Thyroid gland (tissue), 4 donors: Measurements from ENCODE around the gene LMO1. TPM values are rescaled to one million over a fixed set of nuclear protein-coding genes. Genes with fewer than 3 reads are reported as not detected.

Experiments used
- DNase-seq, 2 donors: peaks; one replicate each; pipeline ENCODE4 v3.0.0-alpha.2; 2019
- H3K27ac ChIP-seq, 3 donors: fragments of 200-600 bp; sonication (generic); 1 replicate in 2 of 3; 2 replicates in 1 of 3; pipeline ENCODE4 v1.5.1; 2016 to 2019; ENCODE audit warnings: mild to moderate bottlenecking in 1 of 3, moderate library complexity in 1 of 3
- H3K27me3 ChIP-seq: fragments of 200-600 bp; sonication (generic); one replicate; pipeline ENCODE4 v1.5.1; 2019
- H3K36me3 ChIP-seq, 2 donors: fragments of 200-600 bp; sonication (generic); one replicate each; pipeline ENCODE4 v1.5.1; 2016 to 2019
- H3K4me1 ChIP-seq, 2 donors: fragments of 200-600 bp; sonication (generic); one replicate each; pipeline ENCODE4 v1.5.1; 2017 to 2019
- H3K4me3 ChIP-seq, 3 donors: fragments of 200-600 bp; sonication (generic); replicated peaks in 1 of 3; 1 replicate in 2 of 3; 2 replicates in 1 of 3; pipeline ENCODE4 v1.5.1; 2016; ENCODE audit warnings: mild to moderate bottlenecking in 1 of 3
- H3K9me3 ChIP-seq: fragments of 200-600 bp; sonication (generic); one replicate; pipeline ENCODE4 v1.5.1; 2017
- CTCF ChIP-seq, 6 experiments: fragments of 200-600 bp in 3 of 6; fragments of 450-650 bp in 3 of 6; sonication (generic) in 3 of 6; IDR thresholded peaks; one replicate each; pipeline ENCODE4 v1.5.1; 2016 to 2019; ENCODE audit warnings: antibody characterized with exemption in 6 of 6, mild to moderate bottlenecking in 2 of 6, inconsistent platforms in 1 of 6, moderate library complexity in 1 of 6
- POLR2A ChIP-seq, 2 donors: fragments of 450-650 bp; IDR thresholded peaks; one replicate each; pipeline ENCODE4 v1.6.1; 2017; ENCODE audit warnings: antibody characterized with exemption in 2 of 2, mild to moderate bottlenecking in 2 of 2, moderate library complexity in 1 of 2
- WGBS, 2 donors: methylation state at CpG; one replicate each; pipeline ENCODE4 v1.1.5; 2017; 5-methylcytosine and 5-hydroxymethylcytosine counted together
- intact Hi-C: fragments of 100-400 bp; cut with DNase I; formaldehyde crosslinking; loops from one replicate; pipeline ENCODE4 v1.15.1; 2023
- total RNA-seq, 4 donors: library from RNA; depleted of rRNA; stranded (reverse); fragments of >200 nt; gene quantifications; one replicate each; pipeline ENCODE4 v1.2.3, GENCODE V29; 2016

Gene LMO1
- total RNA-seq, 4 donors from 2014 or later, result 0.59 TPM; not detected in 3

GRCh38 chr11:8309311-8309710, 45.6 kb upstream of the LMO1 start:
- Histone ChIP-seq H3K9me3 (no peaks in the 10 kb centered on the region), H3K27me3 (no peaks in the 10 kb centered on the region), H3K27ac (no peak overlapping the region), H3K4me3 (no peak overlapping the region), H3K36me3 (no peaks in the 10 kb centered on the region), H3K4me1 (no peaks in the 10 kb centered on the region)
- DNase-seq, result no peak
- TF ChIP-seq CTCF (IDR thresholded peaks at IDR 0.05) (no peak), POLR2A (IDR thresholded peaks at IDR 0.05) (no peak)
- intact Hi-C loops, result no loop called here
- WGBS, 2 donors, result 88 to 91% methylated on average over 9 of the region's 9 CpGs

GRCh38 chr11:8307601-8308000, 43.9 kb upstream of the LMO1 start:
- Histone ChIP-seq H3K27me3 (no peaks in the 10 kb centered on the region), H3K4me3 (no peak overlapping the region), H3K4me1 (no peaks in the 10 kb centered on the region), H3K36me3 (no peaks in the 10 kb centered on the region), H3K27ac (no peak overlapping the region), H3K9me3 (no peaks in the 10 kb centered on the region)
- TF ChIP-seq POLR2A (IDR thresholded peaks at IDR 0.05), result no peak
- TF ChIP-seq CTCF (IDR thresholded peaks at IDR 0.05), result no peak
- intact Hi-C loops, result no loop called here
- no peak for DNase-seq
- WGBS, 2 donors, result 82 to 91% methylated on average over 8 of the region's 8 CpGs

- 82 to 87% methylated on average over 2 of the region's 2 CpGs for WGBS, 2 donors
Measured at GRCh38 chr11:8301622-8302021, 37.9 kb upstream of the LMO1 start.

GRCh38 chr11:8298801-8299786, 35.4 kb upstream of the LMO1 start:
- DNase-seq, result no peak
- intact Hi-C loops, result no loop called here
- H3K4me1 ChIP-seq, result no peaks in the 10 kb centered on the region
- TF ChIP-seq POLR2A (IDR thresholded peaks at IDR 0.05) (no peak), CTCF (IDR thresholded peaks at IDR 0.05) (no peak)
- H3K36me3 ChIP-seq, result no peaks in the 10 kb centered on the region
- H3K4me3 ChIP-seq, result no peak overlapping the region
- WGBS, 2 donors, result 84 to 85% methylated on average over 13 of the region's 13 CpGs
- H3K27ac ChIP-seq, result no peak overlapping the region
- H3K9me3 ChIP-seq, result no peaks in the 10 kb centered on the region
- H3K27me3 ChIP-seq, result no peaks in the 10 kb centered on the region

More at GRCh38 chr11:8301622-8302021, 37.9 kb upstream of the LMO1 start:
- no peak for TF ChIP-seq POLR2A (IDR thresholded peaks at IDR 0.05)
- Histone ChIP-seq H3K27ac (no peak overlapping the region), H3K9me3 (no peaks in the 10 kb centered on the region), H3K36me3 (no peaks in the 10 kb centered on the region), H3K27me3 (no peaks in the 10 kb centered on the region), H3K4me3 (no peak overlapping the region), H3K4me1 (no peaks in the 10 kb centered on the region)
- DNase-seq, result no peak
- intact Hi-C loops, result no loop called here

- Histone ChIP-seq H3K27me3 (no peaks in the 10 kb centered on the region), H3K27ac (no peak overlapping the region), H3K4me1 (no peaks in the 10 kb centered on the region), H3K36me3 (no peaks in the 10 kb centered on the region), H3K9me3 (no peaks in the 10 kb centered on the region), H3K4me3 (no peak overlapping the region)
- DNase-seq, result no peak
- WGBS, 2 donors, result 85 to 89% methylated on average over 4 to 5 of the region's 5 CpGs
- intact Hi-C loops, result no loop called here
- no peak for TF ChIP-seq POLR2A (IDR thresholded peaks at IDR 0.05)
- no peak for TF ChIP-seq CTCF (IDR thresholded peaks at IDR 0.05)
Measured at GRCh38 chr11:8297781-8298440, 34.2 kb upstream of the LMO1 start.
